BLaER1 treated with 17β-estradiol and CSF1 and Interleukin-3, amounts not matched to agents 10 nM and 100 nM (cell line): ENCODE data around the gene BCAR1.
"Not testable (repeated sequence)": the region's sequence is repeated elsewhere in the genome, so short reads cannot be mapped to it uniquely, and the experiment has no call there.

Experiments used
- H3K27ac ChIP-seq, 11 experiments: shearing (Covaris generic); formaldehyde crosslinking; 2 replicates each; pipeline ENCODE4 v1.8.1; 2022
- H3K27me3 ChIP-seq, 11 experiments: shearing (Covaris generic); formaldehyde crosslinking; 2 replicates each; pipeline ENCODE4 v1.8.1; 2022
- H3K36me3 ChIP-seq, 11 experiments: shearing (Covaris generic); formaldehyde crosslinking; 2 replicates each; pipeline ENCODE4 v1.8.1; 2022
- H3K4me1 ChIP-seq, 10 experiments: shearing (Covaris generic); formaldehyde crosslinking; 2 replicates each; pipeline ENCODE4 v1.8.1; 2022
- H3K4me2 ChIP-seq, 11 experiments: shearing (Covaris generic); formaldehyde crosslinking; 2 replicates each; pipeline ENCODE4 v1.8.1; 2022
- H3K4me3 ChIP-seq, 10 experiments: shearing (Covaris generic); formaldehyde crosslinking; 2 replicates each; pipeline ENCODE4 v1.8.1; 2022
- H3K9ac ChIP-seq, 11 experiments: shearing (Covaris generic); formaldehyde crosslinking; 2 replicates each; pipeline ENCODE4 v1.8.1; 2022
- H3K9me3 ChIP-seq, 11 experiments: shearing (Covaris generic); formaldehyde crosslinking; replicated peaks in 1 of 11; 2 replicates each; pipeline ENCODE4 v1.8.1; 2022
- H4K20me1 ChIP-seq, 11 experiments: shearing (Covaris generic); formaldehyde crosslinking; 2 replicates each; pipeline ENCODE4 v1.8.1; 2022
- Cebpa-rat ChIP-seq, 11 experiments: shearing (Covaris generic); IDR thresholded peaks; 2 replicates each; pipeline ENCODE4 v1.8.1; 2022

BCAR1 gene

DNA sequence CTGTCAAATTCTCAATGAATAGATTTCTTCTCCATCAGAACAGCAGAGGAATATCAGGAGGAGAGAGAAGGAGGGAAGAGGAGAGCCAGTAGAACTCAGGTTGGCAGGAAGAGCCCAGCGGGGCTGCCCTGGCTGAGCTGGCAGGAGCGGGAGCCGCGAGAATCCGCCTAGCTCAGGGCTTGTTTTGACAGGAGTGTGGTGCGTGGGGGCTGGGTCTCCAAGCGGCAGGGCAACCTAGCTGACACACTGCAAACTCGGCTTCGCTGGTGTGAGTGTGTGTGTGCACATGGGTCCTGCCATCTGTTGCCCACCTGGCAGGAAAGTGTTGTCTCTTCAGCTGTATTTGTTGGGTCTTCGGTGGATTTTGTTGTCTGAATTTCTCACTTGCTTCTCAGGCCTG is 27.9 kb upstream of the BCAR1 start:
- Histone ChIP-seq H3K27ac (no peak overlapping the region), H3K4me1 (peaks cover 0 to 5% (median 0%) of the 10 kb centered on the region in 10 experiments; a peak in 2 of 20 replicates), H3K9me3 (0 out of 22 replicates have a peak, but pooled peaks cover 0 to 11% (median 0%) of the 10 kb centered on the region in 11 experiments), H3K36me3 (no peaks in the 10 kb centered on the region), H4K20me1 (peaks cover 11 to 74% (median 27%) of the 10 kb centered on the region in 11 experiments; a peak in 17 of 22 replicates), H3K9ac (no peak overlapping the region), H3K27me3 (peaks cover 20 to 99% (median 33%) of the 10 kb centered on the region in 11 experiments), H3K4me2 (0 out of 22 replicates have a peak overlapping the region, but pooled peaks of 1 of the 11 experiments have one; percentile 3), H3K4me3 (no peak overlapping the region)
- TF ChIP-seq Cebpa-rat (IDR thresholded peaks at IDR 0.05): no peak

DNA sequence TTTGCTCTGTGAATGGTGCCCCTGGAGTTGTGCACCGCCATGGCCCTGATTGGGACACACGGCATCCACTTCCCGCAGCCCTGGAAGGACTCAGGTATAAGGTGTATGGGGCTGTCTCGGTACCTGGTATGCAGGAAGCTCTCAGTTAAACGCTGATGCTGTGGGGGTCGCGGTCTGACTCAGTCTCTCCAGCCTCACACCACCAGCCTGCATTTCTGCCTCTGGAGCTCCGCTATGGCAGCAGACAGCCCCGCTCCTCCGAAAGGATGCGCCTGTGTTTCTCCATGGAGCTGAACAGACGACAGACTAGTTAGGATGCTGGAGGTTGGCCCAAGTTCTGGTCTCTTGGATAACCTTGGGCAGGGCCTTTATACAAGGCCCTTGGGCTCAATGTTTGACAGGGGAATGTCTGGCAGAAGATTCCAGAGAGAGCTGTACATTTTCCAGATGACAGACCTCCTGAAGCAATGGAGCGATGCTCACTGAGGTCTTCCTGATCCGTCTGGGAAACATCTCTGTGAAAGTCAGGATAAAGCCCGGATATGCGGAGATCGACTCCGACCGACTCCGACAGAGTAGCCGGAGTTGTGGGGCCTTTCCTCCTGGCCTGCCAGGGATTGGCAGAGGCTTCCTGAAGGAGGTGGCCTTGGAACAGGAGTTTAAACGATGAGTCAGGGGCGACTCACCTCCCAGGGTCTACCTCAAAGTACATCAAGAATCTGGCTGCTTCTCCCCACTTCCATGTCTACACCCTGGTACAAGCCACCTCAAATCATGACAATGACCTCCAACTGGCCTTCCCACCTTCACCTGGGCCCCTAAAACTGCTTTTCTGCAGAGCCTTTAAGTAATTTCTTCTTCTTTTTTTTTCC is 21.9 kb upstream of the BCAR1 start:
- no peak overlapping the region for H3K27ac ChIP-seq
- peaks cover 9 to 21% (median 15%) of the 10 kb centered on the region in 10 experiments for H3K4me1 ChIP-seq
- 0 out of 22 replicates have a peak, but pooled peaks cover 0 to 11% (median 0%) of the 10 kb centered on the region in 11 experiments for H3K9me3 ChIP-seq
- H3K9ac ChIP-seq: no peak overlapping the region
- no peak for TF ChIP-seq Cebpa-rat (IDR thresholded peaks at IDR 0.05)
- peaks cover 0 to 54% (median 0%) of the 10 kb centered on the region in 11 experiments; a peak in 9 of 22 replicates for H4K20me1 ChIP-seq
- no peak overlapping the region for H3K4me3 ChIP-seq
- H3K27me3 ChIP-seq: peaks cover under 1 to 99% (median 15%) of the 10 kb centered on the region in 11 experiments; a peak in 18 of 22 replicates
- H3K36me3 ChIP-seq: no peaks in the 10 kb centered on the region
- peak overlapping the region in 6 of 11 experiments; percentile 70 to 84 (median 72); a peak in 8 of 22 replicates for H3K4me2 ChIP-seq

DNA sequence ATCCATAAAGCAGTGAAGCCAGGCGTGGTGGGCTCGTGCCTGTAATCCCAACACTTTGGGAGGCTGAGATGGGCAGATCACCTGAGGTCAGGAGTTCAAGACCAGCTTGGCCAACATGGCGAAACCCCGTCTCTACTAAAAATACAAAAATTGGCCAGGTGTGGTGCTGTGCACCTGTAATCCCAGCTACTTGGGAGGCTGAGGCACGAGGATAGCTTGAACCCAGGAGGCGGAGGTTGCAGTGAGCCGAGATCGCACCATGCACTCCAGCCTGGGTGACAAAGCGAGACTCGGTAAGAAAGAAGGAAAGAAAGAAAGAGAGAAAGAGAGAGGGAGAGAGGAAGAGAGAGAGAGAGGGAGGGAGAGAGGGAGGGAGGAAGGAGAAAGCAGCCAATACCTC is 21.2 kb upstream of the BCAR1 start:
- Histone ChIP-seq H3K4me1 (peaks cover 9 to 21% (median 15%) of the 10 kb centered on the region in 10 experiments), H4K20me1 (peaks cover 0 to 61% (median 3%) of the 10 kb centered on the region in 11 experiments; a peak in 9 of 22 replicates), H3K4me2 (peak overlapping the region; percentile 67 to 84 (median 72); a peak in 21 of 22 replicates), H3K27me3 (peaks cover 7 to 99% (median 21%) of the 10 kb centered on the region in 11 experiments)
- not testable (repeated sequence) for H3K9me3 ChIP-seq, H3K4me3 ChIP-seq, H3K36me3 ChIP-seq, H3K9ac ChIP-seq, H3K27ac ChIP-seq

DNA sequence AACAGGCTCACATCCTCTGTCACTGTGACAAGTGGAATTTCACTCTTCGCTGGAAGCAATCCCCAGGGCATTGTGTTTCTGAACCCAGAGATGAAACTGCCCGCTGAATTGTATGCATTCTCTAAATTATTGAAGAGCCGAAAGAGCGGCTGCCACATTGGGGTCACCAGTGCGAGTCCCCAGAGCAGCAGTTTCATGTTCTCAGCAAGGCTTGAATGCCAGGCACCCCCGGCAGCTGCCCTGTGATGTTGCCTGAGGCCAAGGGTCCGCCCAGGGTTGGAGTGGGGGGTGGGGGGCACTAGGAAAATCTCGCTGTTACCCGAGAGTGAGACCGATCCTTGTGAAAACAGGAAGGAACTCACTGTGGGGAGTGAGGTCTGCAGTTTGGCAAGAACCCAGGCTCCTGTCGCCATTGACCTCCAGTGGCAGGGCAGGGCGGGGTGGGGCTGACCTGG is 20.7 kb upstream of the BCAR1 start:
- H3K4me2 ChIP-seq: peak overlapping the region; percentile 67 to 84 (median 72)
- no peaks in the 10 kb centered on the region for H3K36me3 ChIP-seq
- peaks cover 12 to 99% (median 26%) of the 10 kb centered on the region in 11 experiments for H3K27me3 ChIP-seq
- 0 out of 22 replicates have a peak, but pooled peaks cover 0 to 4% (median 0%) of the 10 kb centered on the region in 11 experiments for H3K9me3 ChIP-seq
- H3K9ac ChIP-seq: no peak overlapping the region
- no peak overlapping the region; a peak in 1 of 20 replicates for H3K4me3 ChIP-seq
- 0 out of 22 replicates have a peak, but pooled peaks of 1 of the 11 experiments have one; percentile 17 for TF ChIP-seq Cebpa-rat (IDR thresholded peaks at IDR 0.05)
- no peak overlapping the region for H3K27ac ChIP-seq
- peaks cover 9 to 21% (median 15%) of the 10 kb centered on the region in 10 experiments for H3K4me1 ChIP-seq
- H4K20me1 ChIP-seq: peaks cover 0 to 61% (median 5%) of the 10 kb centered on the region in 11 experiments; a peak in 9 of 22 replicates

DNA sequence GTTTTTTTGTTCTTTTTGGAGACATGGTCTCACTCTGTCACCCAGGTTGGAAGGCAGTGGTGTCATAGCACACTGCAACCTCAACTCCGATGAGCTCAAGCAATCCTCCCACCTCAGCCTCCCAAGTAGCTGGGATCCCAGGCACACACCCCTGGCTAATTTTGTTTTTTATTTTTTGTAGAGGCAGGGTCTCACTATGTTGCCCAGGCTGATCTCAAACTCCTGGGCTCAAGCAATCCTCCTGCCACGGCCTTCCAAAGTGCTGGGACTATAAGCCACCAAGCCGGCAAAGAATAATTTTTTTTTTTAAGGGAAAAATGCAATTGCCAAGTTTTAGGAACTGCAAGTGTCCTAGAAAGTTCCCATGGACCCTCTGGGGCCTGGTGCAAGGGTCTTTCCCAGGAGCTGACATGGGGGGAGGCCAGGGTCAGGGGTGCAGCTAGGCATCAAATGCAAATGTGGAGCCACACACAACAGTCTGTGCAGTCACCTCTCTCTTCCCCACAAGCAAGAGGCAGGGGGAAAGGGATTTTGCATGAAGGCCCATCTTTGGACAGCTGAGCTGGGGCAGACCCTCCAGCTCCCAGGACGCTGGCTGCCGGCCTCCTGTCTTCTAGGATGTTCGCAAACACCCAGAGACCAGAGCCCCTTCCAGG is 20.1 kb upstream of the BCAR1 start:
- peaks cover 9 to 21% (median 17%) of the 10 kb centered on the region in 10 experiments for H3K4me1 ChIP-seq
- no peak for TF ChIP-seq Cebpa-rat (IDR thresholded peaks at IDR 0.05)
- H3K9me3 ChIP-seq: no peaks in the 10 kb centered on the region
- H3K27me3 ChIP-seq: peaks cover 18 to 99% (median 32%) of the 10 kb centered on the region in 11 experiments
- no peak overlapping the region for H3K27ac ChIP-seq
- H3K36me3 ChIP-seq: no peaks in the 10 kb centered on the region
- H4K20me1 ChIP-seq: peaks cover 0 to 61% (median 8%) of the 10 kb centered on the region in 11 experiments; a peak in 11 of 22 replicates
- peak overlapping the region; percentile 67 to 84 (median 72); a peak in 21 of 22 replicates for H3K4me2 ChIP-seq
- H3K9ac ChIP-seq: no peak overlapping the region
- no peak overlapping the region for H3K4me3 ChIP-seq

DNA sequence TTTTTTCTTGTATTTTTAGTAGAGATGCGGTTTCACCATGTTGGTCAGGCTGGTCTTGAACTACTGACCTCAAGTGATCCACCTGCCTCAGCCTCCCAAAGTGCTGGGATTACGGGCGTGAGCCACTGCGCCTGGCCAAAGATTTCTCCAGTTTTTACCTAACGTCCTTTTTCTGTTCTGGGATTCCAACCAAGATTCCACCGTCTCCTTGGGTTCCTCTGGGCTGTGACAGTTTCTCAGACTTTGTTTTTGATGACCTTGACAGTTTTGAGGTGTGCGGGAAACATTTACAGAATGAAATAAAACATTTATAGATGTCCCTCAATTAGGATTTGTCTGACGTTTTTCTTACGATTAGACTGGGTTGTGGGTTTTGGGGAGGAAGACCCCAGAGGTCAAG is 17.9 kb upstream of the BCAR1 start:
- not testable (repeated sequence) for H3K4me3 ChIP-seq, H3K9me3 ChIP-seq, H3K27ac ChIP-seq, H3K9ac ChIP-seq, H3K36me3 ChIP-seq, H3K4me2 ChIP-seq
- Histone ChIP-seq H4K20me1 (peaks cover 0 to 77% (median 19%) of the 10 kb centered on the region in 11 experiments; a peak in 17 of 22 replicates), H3K27me3 (peaks cover 40 to 99% (median 54%) of the 10 kb centered on the region in 11 experiments), H3K4me1 (peaks cover 21 to 39% (median 32%) of the 10 kb centered on the region in 10 experiments)

DNA sequence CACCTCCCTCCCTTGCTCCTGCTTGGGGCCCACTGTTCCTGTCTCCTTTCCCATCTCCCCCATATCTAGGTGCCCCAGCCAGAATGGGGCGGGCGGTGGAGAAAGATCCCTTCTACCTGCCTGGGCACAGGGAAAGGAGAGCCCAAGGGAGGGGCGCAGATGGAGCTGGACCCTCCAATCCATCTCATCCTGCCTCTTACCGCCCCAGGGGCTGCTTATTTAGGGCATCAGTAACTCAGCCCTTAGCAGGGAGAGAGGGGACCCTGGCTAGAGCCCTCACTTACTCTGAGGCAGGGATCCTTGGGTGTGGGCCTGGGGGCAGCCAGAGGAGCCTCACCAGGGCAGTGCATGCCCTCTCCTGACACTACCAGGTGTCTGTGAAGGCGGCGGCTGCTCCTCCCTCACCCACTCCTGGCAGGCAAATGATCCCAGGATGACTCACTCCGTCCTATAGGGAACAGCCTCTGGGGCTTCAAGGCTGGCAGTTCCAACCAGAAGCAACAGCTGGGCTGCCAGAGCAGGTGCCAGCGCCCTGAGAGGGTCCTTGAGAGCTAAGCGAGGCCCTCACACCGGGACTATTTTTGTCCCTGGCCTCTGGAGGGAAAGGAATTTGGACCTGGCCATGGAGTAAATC is 16.3 kb upstream of the BCAR1 start:
- H3K27ac ChIP-seq: no peak overlapping the region
- peaks cover 5 to 77% (median 33%) of the 10 kb centered on the region in 11 experiments; a peak in 19 of 22 replicates for H4K20me1 ChIP-seq
- no peak overlapping the region for H3K4me3 ChIP-seq
- no peak for TF ChIP-seq Cebpa-rat (IDR thresholded peaks at IDR 0.05)
- peaks cover 54 to 99% (median 70%) of the 10 kb centered on the region in 11 experiments for H3K27me3 ChIP-seq
- H3K4me1 ChIP-seq: peaks cover 21 to 45% (median 31%) of the 10 kb centered on the region in 10 experiments
- H3K36me3 ChIP-seq: no peaks in the 10 kb centered on the region
- no peaks in the 10 kb centered on the region for H3K9me3 ChIP-seq
- no peak overlapping the region for H3K9ac ChIP-seq
- H3K4me2 ChIP-seq: no peak overlapping the region
